GM18499 (cell line): ENCODE data around the gene IPPK.

Experiments
- ATAC-seq: cut with Tn5 transposase; IDR thresholded peaks from one replicate; pipeline ENCODE4 v1.9.1; 2021; ENCODE audit warnings: moderate number of reproducible peaks; ENCODE audit not compliant: insufficient read depth, unreplicated experiment

Gene IPPK, protein sequence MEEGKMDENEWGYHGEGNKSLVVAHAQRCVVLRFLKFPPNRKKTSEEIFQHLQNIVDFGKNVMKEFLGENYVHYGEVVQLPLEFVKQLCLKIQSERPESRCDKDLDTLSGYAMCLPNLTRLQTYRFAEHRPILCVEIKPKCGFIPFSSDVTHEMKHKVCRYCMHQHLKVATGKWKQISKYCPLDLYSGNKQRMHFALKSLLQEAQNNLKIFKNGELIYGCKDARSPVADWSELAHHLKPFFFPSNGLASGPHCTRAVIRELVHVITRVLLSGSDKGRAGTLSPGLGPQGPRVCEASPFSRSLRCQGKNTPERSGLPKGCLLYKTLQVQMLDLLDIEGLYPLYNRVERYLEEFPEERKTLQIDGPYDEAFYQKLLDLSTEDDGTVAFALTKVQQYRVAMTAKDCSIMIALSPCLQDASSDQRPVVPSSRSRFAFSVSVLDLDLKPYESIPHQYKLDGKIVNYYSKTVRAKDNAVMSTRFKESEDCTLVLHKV

DNA sequence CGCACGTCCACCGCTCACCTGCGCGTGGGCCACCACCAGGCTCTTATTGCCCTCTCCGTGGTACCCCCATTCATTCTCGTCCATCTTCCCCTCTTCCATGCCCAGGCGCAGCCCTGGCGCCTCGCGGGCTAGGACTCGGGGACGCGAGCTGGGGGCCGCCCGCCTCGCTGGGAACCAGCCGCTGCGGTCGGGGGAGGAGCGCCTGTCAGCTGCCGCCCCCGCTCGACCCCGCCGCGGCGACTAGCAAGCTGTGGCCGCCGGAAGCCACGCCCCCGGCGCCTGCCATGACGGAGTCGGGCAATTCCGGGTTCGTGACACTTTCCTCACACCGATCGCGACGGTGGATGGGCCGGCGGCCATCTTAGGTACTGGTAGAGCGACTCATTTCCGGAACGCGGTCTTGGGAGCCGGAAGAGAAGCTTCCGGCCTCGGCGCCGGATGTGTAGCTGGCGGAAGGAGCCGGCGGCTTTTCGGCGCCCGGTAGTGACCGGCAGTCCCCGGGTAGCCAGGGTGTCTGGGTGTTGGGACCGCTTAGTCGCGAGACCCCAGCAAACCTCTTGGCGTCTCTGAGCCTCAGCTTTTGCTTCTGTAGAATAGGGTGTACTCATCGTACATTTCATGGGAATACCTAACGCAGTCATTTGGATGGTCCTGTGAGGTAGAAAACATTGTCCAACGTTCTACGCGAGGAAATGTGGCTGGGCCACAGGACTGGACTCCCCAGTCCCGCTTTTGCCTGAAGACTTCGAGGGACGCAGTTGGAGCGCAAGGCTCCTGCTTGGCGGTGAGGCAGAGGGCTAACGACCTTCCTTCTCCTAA is at the start of gene IPPK:
IPPK (minus strand) TSS at position 242 of the 819 bp plus-strand sequence; CDS start at position 99, 143 bp downstream.
- peak; percentile 88 for ATAC-seq

DNA sequence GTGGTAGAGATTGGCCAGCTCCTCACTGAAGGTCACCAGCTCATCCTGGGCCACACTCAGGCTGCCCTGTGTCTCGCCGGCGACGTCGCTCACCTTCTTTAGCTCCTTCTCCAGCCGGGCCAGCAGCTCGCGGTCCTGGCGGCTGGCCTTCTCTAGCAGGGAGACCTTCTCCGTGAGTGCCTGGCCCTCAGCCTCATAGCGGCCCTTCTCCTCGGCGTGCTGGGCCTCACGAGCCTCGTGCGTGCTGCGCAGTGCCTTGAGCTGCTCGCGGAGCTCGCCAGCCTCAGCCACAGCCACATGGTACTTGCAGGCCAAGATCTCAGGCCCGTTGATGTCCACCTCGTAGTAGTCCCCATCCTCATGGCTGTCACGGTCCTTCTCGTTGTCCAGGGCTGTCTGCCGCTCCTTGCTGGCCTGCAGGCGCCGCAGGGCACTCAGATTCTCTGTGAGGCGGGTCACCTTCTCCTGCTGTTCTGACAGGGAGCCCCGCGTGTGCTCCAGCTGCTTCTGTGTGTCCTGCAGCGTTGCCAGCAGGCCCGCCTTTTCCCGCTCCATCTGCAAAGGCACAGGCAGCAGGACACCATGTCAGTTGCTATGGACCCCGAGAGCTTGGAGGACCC is 49.2 kb upstream of the IPPK start:
- no peak for ATAC-seq

DNA sequence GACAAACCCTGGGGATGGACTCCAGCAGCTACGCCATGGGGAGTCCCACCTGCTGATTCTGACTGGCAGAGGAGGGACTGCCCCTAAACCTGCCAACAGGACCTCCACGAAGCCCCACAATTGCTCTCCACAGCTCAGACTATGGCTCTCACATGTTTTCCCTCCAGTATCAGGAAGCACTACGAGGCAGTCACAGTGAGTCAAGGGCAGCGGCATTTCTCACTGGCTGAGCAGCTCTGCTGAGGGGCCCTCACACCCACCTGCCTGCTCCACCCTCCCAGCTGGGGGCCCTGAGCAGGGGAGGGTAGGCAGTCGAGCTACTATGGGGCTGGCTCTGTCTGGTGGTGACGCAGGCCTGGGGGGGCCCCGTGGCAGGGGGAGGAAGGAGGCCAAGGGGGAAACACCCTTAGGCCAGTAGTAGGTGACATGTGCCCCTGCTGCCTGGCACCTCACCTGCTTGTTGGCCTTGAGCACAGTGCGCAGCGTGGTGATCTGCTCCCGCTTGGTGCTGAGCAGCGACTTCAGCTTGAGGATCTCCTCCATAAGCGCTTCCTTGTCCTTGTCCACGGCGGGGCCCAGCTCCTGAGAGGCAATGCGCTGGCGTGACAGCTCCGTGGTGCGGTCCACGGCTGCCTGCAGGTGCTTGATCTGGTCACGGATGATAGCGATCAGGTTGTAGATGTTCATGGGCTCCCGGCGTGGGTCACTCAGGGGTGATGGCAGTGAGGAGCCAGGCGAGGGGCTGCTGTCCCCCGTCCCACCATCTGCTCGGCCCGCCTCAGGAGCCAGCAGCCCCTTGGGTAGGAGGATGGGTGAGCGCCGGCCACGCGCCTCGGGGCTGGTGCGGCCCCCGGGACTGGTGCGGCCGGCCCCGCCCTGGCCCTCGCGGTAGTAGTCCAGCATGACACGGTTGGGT is 48.4 kb upstream of the IPPK start:
- no peak for ATAC-seq

DNA sequence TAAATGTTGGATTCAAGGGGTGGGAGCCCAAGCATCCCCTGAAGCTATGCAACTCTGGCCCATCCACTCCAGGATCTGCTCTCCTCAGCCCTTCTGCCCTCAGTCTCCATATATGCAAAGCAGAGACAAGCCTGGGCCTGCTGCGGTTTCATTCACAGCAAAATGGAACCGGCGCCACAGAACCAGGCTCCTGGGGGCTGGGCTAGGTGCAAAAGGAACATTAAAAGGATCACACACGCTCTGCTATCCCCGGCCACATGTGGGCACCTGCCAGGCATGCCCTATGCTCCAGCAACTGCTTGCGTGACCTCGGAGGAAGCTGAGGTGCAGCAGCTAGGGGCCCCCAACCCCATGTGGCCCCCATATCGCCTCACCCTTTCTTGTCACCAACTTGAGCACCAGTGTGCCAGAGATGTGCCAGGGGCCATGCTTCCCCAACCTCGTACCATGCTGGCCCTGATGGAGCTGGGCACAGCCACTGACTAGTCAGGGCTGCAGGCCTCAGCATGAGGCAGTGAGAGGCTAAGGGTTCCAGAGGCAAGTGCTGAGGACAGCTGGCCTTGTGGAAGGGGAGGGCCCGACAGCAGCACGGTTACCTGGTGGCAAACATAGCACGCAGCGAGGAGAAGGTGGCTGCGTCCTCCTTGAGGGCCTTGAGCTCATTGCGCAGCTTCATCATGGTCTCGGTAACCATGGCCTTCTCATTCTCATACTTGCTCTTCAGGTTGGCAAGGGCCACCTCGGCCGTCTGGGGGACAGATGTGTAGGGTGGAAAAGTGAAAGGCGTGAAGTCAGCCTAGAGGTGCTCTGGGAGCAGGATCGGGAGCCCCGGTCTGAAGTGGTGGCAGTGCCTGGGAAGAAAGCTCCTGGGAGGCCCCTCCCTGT is 47.5 kb upstream of the IPPK start:
- ATAC-seq = no peak

DNA sequence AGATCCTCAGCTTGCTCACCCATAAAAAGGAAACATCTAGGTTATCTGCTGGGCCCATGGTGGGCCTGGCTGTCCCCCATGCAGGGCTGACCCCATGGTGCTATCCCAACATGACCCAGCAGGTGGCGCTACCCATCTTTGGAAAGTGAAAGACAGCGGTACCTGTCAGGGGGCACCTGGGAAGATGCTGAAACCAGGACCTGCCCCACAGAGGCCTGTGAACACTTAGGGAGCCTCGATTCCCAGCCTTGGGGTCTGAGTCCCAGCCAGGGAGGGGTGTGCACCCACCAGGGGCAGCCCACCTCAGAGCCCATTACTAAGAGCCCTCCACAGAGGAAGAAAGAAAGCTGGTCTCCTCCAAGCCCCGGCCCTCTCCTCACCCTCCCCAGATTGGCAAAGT is 46.6 kb upstream of the IPPK start:
- ATAC-seq = no peak

DNA sequence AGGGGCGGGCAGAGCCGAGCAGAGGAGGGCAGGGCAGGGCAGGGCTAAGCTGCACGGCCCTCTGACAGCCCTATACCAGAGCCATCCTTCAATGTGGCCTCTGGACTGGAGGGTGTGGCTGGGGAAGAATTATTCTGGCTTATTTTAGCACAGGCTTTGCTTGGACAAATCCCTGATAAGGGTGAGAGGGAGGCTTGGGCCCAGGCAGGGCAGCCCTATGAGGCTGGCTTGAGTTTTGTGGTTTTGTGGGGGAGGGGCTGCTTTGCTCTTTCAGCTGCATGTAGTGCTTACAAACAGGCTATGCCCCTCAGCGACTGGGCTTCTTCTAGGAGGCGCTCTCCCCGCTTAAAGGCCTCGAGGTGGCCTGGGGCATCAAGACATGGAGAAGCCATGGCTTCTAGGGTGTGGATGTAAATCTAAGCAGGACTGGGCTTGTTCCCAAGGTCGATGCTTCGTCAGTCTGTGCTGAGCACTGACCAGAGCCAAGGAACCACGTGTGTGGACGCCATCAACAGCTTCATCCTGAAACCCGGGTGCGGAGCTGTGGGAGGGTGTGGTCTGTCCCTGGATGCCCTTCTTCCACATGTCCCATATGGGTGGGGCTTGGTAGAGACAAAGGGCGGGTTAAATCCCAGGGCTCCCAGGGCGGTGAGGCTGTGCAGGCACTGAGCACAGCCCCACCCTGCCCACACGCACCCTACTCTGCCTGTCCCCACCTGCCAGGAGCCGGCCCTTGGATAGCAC is 45.7 kb upstream of the IPPK start:
- no peak for ATAC-seq

DNA sequence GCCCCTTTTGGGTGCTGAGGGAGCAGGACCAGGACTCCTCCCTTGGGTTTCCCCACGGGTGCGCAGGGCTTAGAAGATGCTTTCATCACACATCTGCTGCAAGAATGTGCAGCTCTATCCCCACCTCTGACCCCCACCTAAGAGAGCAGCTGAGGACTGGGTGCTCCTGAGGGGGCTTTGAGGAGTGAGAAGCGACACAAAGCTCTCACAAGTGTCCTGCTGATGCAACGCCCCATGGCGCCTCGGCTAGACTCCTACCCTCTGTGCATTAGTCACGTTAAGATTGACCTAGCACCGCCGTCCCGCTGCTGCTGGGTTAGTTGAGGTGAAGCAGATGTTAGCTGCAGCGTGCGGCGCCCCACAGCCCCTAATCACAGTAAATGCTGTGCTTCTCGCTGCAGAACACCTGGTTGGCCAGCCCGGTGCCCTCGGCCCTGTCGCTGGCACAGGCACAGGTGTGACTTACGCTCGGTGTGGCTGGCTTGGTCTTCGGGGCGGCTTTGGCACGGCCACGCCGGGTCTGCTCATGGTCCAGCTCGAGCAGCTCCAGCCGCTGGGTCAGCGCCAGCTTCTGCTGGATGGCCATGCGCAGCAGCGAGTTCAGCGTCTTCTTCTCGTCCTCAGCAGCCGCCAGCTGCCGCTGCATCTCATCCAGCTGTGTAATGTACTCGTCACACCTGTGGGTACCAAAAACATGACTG is 45.0 kb upstream of the IPPK start:
- ATAC-seq = no peak

DNA sequence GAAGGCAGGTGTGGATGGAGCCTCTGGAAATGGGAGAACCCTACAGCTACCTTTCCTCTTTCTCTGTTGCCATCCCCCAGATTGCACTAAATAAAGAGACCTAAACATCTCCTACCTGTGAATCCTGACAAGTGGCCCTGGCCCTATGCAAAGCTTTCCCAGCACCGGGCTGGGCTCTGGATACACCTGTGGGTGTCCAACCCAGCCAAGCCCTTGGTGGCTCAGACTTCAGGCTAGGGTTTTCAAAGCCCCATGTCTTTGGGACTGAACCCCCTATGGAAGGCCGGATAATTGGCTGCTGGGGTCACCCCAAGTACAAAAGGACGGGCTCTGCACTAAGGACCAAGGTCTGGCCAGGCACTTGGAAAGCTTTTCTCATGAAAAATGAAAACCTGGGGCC is 44.1 kb upstream of the IPPK start:
- no peak for ATAC-seq

DNA sequence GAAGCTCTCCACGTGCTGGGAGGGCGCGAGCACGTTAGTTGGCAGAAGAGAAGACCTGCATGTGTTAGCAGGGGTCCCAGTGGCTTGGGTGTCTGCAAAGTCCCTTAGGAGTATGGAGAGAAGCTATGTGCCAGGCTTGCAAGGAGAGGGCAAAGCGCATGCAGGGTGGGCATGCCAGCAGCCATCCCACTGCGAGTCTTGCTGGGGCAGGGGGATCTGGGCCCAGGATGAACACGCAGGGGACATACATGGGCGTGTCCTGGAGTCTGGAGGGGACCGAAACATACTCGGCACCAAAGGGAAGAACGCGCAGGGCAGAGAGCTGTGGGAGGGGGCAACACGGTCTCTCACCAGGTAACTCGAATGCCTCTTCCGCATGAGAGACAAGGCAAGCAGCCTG is 43.6 kb upstream of the IPPK start:
- ATAC-seq = no peak

DNA sequence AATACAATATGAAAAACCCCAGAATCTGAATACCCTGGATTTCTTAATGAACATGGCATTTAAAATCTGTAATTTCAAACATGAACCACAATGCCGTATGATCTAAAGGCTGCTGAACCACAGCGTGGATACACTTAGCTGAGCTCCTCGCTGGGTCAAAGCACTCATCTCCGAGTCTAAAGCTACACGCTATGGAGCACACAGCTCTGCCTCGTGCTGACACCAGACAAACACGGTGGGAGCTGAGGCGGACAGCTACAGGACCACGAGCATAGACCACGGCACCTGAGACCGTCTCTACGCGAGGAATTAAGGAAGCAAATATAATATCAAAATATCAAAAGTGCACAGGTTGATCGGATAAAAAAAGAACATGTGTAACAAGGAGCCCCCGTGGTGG is 42.8 kb upstream of the IPPK start:
- no peak for ATAC-seq

DNA sequence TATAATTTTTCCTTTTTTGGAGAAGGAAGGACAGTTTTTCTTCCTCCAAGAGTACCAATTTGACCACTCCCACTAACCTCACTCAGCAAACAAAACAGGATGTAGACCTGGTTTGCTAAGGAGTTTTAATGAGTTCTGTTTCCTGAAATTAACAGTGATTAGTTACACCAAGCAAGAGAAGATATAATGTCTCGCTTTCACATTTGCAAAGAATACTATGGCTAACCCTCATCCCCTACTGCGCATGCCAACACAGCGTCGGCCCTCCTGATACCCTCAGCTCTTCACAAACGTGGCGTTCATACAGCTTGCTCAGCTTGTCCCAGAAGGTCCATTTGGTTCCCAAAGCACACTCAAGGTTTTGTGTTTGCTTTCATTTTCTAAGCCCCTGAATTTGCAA is 41.9 kb upstream of the IPPK start:
- no peak for ATAC-seq

DNA sequence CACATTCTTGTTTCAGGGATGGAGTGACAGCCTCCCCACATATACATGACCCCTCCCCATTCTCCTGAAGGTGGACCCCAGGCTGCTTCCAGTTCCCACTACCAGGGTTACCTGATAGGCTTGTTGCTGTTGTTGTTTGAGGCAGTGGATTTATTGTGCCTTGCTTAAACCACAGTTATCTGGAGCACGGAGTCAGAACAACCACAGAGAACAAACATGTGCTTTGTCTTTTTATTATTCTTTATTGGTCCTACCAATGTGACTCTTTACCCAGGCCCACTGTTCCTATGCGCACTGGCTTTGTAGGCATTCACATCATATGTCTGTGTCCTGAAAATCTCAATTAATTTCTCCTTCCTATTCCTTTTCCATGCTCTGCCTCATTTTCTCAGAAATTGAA is 41.2 kb upstream of the IPPK start:
- ATAC-seq = no peak

DNA sequence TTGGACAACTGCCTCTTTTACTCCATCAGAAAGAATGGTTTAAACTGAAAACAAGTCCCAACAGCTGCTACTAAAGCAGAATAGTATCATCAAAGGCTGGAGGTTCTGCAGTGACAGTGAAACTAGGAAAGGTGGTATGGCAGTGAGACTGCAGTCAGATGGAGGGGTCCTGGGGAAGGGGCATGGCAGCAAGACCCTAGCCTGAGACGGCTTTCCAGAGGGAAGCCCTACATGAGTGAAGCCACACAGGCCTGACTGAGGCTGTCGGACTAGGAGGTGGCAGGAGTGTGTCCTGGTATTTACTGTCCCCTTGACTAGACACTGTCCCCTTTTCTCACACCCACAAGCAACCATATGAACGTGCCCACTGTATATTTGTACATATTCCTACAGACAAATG is 40.4 kb upstream of the IPPK start:
- no peak for ATAC-seq

DNA sequence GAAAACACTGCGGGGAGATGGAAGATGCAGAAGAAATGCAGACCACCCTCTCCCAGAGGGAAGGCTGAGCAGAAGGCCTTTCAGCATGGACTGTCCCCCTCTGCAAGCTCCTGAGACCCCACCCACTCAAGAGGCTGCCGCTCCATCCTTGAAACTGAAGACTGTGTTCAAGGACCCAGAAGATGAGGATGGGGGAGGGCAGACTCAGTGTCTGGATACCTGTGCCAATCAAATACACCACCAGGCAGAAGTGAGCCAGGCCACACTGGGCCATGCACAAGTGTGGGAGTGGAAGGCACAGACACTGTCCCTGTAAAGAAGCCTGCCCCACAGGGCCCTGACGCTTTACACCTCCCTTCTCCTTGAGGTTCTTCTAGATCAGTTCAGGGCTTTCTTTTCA is 40.0 kb upstream of the IPPK start:
- no peak for ATAC-seq

DNA sequence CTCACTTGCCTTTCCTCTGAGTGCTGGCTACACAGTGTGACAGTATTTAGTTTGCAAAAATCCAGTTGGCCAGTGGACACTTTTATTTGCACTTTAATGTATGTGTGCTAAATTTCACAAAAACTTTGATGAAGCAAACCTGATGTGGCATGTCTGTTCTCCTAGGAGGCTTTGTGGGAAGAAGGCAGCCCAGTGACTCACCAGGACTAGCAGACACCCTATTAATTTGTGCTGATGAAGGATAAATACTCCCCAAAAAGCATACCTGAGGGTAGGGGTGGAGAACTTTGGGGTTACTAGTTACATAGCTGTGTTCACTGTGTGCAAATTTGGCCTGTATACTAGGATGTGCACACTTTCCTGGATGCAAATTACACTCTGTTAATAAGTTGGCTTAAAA is 39.3 kb upstream of the IPPK start:
- no peak for ATAC-seq

DNA sequence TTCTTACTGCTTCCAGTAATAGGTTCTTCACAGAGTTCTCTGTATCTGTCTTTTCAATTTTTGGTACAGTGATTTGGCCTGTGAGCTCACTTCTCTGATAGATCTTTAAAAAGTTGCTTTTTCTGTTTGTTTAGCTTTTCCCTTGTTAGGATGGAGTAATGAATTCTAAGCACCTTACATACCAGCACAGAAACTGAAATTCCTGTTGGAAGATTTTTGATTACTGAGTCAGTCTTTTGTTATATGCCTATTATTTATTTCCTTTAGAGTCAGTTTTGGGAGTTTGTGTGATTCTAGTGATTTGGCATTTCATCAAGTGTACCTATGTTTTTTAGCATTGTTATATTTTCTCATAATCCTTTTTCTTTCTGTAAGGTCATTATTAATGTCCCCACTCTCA is 37.6 kb upstream of the IPPK start:
- ATAC-seq = no peak

DNA sequence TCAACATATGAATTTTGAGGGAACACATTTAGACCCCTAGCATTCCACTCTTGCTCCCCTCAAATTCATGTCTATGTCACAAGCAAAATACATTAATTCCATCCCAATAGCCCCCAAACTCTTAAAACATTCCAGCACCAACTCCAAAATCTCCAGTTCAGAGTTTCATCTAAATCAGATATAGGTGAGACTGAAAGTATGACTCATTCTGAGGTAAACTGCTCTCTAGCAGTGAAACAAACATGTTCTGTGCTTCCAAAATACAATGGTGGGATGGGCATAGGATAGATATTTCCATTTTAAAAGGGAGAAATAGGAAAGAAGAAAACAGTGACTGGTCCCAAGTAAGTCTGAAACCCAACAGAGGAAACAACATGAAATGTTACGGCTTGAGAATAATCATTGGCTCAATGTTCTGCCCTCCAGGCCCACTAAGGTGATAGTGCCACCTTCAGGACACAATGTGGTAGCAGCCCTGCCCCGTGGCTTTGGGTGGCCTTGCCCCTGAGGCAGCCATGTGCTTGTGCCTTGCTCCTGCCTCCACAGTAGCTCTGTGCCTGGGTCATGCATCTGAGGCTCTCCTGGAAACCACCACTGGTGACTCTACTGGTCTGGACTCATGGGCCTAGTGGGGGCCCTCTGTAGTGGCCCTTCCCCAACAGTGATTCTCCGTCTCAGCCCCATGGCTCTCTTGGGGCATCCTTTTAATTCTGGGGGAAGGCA is 36.4 kb upstream of the IPPK start:
- no peak for ATAC-seq
